HG02885 (cell line): ENCODE results near the gene RNASEH2A.

Experiments used
- ATAC-seq: cut with Tn5 transposase; IDR thresholded peaks from one replicate; pipeline ENCODE4 v1.9.1; 2021; ENCODE audit warnings: mild to moderate bottlenecking; ENCODE audit not compliant: unreplicated experiment, poor library complexity

RNASEH2A gene

DNA sequence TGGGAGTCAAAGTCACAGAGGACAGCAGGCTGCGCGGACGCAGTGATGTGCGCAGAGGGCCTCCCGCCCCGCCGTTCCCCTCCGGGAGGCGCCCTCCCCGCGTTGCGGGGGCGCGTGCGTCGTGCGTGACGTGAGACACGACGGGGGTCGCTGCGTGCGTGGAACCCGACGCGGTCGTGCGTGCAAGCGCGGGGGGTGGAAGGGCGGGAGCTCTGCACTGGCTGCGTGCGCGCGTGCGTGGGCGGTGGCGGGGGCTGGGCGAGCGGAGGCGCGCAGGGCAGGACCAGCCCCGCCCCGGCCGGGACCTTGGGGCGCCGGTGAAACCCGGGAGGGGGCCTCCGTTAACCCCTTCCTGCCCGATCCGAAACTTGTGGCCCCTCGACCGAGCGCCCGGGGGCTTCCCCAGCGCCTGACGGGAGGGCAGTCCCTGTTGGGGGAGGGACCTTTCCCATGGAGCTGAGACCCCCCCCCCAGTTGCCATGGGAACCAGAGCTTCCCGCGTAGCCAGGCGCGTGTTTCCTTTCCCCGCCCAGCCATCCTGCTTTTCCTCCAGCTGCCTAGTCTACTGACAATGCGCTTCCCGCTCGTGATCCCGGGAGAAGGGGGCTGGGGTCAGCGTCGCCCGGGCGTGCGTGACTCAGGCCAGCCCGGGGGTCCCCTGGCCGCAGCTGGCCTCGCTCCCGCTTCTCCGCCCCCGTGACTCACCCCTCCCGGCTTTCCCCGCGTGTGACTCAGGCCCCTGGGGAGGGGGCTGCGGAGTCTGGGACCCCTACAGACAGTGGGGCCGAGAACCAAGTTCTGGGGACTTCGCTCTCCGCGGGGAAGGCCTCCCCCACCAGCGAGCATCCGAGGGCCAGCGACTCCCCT lies 23.7 kb upstream of the RNASEH2A start:
- ATAC-seq: peak; percentile 51

- no peak for ATAC-seq
Observed at GRCh38 chr19:12783291-12783848, 23.0 kb upstream of the RNASEH2A start.

DNA sequence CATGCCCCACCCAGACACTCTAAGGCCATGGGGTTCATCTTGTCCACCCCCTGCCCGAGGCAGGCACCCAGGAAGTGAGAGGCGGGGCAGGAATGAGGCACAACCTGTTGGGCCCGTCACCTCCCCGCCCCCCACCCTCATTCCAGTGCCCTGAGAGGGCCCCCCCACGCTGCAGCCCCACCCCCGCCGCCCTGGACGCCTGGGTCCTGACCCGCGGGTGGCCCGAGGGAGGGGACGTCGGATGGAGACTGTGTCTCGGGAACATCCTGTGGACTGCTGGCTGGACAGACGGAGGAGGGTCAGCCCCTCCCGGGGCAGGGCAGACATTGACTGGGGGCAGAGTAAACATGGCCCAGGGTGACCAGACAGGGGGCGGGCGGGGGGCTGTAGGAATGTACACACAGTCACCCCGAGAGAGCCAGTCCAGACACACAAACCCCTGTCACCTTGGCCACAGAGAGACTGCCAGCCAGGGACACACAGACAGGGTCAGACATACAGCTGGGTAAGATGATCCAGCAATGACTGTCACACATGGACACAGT lies 22.5 kb upstream of the RNASEH2A start:
- no peak for ATAC-seq

GRCh38 chr19:12784394-12784870 lies 22.0 kb upstream of the RNASEH2A start:
- ATAC-seq: no peak

GRCh38 chr19:12784871-12785430 lies 21.4 kb upstream of the RNASEH2A start:
- no peak for ATAC-seq

DNA sequence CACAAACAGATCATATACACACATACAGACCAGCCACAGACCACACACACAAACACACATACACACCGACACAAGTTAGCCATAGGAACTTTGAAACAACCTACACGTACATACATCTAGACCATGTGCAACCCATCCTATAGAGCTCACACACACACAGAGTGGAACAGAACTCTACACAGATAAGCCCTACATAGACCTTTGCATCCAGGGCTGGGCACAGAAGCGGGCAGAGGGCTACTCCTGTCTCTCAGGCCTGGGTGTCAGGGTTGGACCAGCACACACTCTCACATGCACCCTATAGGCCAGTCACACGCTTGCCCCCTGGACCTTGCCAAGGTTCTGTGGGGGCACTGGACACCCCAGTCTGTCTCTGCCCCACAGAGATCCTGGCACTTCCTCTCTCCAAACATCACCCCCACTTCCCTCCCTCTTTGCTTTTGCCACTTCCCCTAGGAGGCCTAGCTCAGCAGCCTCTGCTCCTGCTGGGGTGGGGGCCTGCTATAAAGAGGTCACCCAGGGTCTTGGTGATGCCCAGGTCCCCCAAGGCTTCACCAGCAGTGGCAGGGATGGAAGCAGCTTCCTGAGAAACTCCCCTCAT lies 20.9 kb upstream of the RNASEH2A start:
- ATAC-seq: no peak

DNA sequence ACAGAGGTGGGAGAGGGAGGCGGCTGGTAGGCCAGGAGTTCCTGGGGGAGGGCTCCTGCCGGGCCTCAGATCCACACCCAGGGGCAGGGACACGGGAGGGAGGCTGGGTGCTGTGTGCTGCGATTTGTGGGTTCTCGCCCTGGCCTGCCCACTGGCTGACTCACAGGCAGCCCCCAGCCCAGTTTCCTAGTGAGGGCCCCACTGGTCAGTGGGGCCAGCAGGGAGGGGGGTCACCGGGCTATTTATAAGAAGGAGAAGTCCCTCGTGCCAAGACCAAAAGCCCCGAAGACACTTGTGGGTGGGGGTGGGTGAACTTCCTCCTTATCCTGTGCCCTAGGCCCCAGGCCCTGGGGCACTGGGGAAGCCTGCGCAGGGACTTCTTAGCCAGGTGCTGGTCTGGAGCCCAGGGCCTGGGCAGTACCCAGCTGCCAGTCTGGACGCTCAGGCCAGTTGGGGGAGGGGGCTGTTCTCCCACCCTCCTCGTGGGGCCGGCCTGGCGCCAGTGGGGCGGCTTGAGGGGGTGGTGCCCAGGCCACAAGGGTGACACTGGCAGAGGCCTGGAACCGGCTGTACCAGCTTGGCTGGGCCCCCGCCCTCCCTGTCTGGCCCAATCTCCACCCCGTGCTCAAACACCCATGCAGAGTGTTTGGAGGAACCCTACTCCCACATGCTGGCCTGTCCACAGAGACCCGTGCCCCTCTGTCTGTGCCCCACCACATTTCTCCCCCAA lies 20.1 kb upstream of the RNASEH2A start:
- no peak for ATAC-seq

DNA sequence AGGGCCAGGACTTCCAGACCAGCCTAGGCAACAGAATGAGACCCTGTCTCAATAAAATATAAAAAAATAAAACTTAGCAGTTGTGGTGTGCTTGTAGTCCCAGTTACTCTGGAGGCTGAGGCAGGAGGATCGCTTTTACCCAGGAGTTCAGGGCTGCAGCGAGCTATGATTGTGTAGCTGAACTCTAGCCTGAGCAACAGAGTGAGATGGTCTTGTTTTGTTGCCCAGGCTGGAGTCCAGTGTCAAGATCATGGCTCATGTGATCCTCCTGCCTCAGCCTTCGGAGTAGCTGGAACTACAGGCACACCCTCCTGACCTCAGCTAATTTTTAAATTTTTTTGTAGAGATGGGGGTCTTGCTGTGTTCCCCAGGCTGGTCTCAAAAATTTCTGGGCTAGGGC lies 19.4 kb upstream of the RNASEH2A start:
- ATAC-seq: no peak

GRCh38 chr19:12787458-12787857 lies 18.9 kb upstream of the RNASEH2A start:
- no peak for ATAC-seq

DNA sequence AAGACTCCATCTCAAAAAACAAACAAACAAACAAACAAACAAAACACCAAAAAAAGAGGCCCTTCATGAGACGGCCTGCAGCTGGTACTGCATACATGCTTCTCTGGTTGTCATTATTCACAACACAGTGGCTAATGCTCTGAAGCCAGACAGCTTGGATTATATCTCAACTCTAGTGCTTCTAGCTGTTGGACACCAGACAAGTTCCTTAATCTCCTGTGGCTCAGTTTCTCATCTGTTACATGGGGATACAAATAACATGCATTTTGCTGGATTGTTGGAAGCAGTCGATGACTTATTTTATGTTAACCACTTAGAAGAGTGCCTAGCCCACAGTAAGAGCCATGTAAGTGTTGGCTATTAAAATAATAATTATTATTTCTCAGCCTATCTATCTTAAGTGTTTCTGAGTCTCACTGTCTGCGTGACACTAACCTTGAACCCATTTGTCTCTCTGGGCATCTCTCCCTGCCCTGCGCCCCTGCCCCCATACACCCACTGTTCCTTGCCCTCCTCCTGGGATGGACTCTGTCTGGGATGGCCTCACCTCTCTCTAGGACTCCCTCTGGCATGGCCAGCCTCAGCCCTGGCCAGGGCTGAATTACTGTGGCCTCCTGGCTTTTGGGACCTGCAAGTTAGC lies 18.2 kb upstream of the RNASEH2A start:
- no peak for ATAC-seq

- ATAC-seq: no peak
Observed at GRCh38 chr19:12788682-12789097, 17.7 kb upstream of the RNASEH2A start.

- ATAC-seq: no peak
Observed at GRCh38 chr19:12789098-12789903, 17.1 kb upstream of the RNASEH2A start.

GRCh38 chr19:12789904-12790619 lies 16.3 kb upstream of the RNASEH2A start:
- ATAC-seq: peak; percentile 50

DNA sequence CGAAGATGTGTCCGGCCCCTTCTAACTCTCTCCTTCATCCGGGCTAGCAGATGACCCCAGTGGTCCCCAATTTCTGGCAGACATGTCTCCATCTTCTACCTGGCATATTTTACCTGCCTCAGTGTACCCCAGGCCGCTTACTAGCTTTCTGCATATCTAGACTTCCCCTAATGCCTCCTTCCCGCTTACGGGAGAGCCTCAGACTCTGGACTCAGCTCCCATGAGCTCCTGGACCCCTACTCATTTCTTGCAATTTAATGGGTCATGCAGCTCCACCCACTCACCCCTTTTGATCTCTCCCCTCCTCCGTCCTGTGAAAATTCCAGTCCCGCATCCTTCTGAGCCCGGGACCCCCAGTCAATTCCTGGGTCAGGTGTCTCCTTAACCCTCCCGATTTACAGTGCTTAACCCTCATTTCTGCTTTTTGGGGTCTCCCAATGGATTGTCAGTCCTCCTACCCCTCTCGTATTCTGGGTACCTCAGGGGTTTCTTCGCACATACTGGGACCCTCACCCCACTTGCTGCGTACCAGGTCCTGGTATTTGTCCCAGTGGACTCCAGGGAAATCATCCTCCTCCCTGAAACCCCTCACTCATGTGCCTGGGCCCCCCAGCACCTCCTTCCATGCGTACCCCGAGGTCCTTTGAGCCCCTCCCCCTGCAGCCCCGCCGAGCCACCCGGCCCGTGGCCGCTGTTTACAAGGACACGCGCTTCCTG lies 15.6 kb upstream of the RNASEH2A start:
- ATAC-seq: no peak

GRCh38 chr19:12791345-12792050 lies 14.9 kb upstream of the RNASEH2A start, which contains the start of gene JUNB:
TSS of gene JUNB (plus strand) at chr19:12791486. CDS start at chr19:12791772, 286 bp downstream.
- ATAC-seq: peak; percentile 39

GRCh38 chr19:12792051-12792852 lies 14.1 kb upstream of the RNASEH2A start:
- ATAC-seq: no peak
